Measurements from ENCODE around the gene NDFIP2. TPM values are rescaled to one million over a fixed set of nuclear protein-coding genes. Genes with fewer than 3 reads are reported as not detected.

The NDFIP2 gene
- total RNA-seq, 1 donor from 2014 or later, result 40.0 TPM

DNA sequence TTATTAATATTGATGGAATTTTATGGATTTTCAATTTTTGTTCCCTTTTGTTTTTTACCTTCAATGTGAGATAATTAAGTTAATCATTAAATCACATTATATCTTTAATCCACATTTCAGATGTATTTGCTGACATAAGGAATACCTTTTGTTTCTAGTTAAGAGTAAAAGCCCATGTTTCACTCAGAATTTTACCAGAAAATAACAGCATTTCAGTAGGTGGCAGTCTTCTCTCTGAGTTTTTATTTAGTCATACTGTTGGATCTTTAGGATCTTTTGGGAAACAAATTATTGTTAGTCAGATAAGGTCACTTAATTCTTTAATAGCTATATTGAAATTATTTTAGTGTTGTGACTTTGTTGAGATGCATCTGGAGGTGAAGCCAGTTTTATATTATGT, 67.9 kb downstream of the NDFIP2 start:
- peaks cover 20% of the 10 kb centered on the region for H3K4me1 Mint-ChIP-seq
- no peak for TF ChIP-seq CTCF (IDR thresholded peaks at IDR 0.05; ENCODE audit: unreplicated experiment)
- H3K4me3 Mint-ChIP-seq, result no peak overlapping the region

DNA sequence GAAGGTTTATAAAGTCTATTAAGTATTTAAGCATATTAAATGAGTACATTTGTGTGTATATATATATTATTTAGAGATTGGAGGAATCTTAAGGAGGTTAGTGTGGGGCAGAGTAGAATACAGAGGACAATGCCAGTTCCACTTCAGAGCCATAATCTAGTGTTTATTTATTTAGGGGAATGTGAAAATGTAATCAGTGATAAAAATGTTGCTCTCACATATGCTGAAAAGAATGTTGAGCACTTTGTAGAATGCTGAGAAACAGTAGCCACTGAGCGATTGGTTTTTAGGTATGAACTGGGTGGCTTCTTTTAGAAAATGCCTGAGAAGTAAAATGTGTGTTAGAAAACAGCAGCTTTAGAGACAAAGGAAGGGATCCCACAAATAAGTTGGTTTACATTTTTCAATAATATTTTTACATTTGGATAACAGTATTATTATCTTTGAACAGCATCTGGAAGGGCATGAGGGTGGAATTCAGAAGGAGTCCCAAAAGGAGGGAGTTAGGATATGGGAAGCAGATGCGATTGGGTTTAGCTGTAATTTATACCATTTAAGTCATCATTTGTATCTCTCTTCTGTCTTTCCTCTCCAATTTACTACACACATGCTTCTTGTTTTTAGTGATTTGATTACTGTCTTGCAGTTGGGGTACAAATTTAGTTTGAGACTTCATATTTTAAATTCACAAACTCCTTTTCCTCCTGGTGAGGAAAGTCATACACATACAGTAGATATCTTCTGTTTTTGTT, 68.6 kb downstream of the NDFIP2 start:
- no peak for DNase-seq (ENCODE audit: low spot score in 2 of 2, unreplicated experiment in 2 of 2)
- Mint-ChIP-seq H3K27me3 (ENCODE audit: low read depth) (no peaks in the 10 kb centered on the region), H3K9me3 (no peaks in the 10 kb centered on the region), H3K36me3 (peaks cover 6% of the 10 kb centered on the region), H3K27ac (peak overlapping the region; percentile 88), H3K4me3 (no peak overlapping the region), H3K4me1 (peaks cover 16% of the 10 kb centered on the region)
- no peak for TF ChIP-seq CTCF (IDR thresholded peaks at IDR 0.05; ENCODE audit: unreplicated experiment)

More for the DNA sequence above, 67.9 kb downstream of the NDFIP2 start:
- no peak for DNase-seq (ENCODE audit: low spot score in 2 of 2, unreplicated experiment in 2 of 2)
- peaks cover 5% of the 10 kb centered on the region for H3K36me3 Mint-ChIP-seq
- no peaks in the 10 kb centered on the region for H3K27me3 Mint-ChIP-seq (ENCODE audit: low read depth)
- no peaks in the 10 kb centered on the region for H3K9me3 Mint-ChIP-seq
- H3K27ac Mint-ChIP-seq, result peak overlapping the region; percentile 71

GRCh38 chr13:79557666-79558065, 76.7 kb downstream of the NDFIP2 start:
- Mint-ChIP-seq H3K27me3 (ENCODE audit: low read depth) (no peaks in the 10 kb centered on the region), H3K36me3 (peaks cover 33% of the 10 kb centered on the region), H3K9me3 (peaks cover 31% of the 10 kb centered on the region), H3K4me3 (no peak overlapping the region), H3K27ac (no peak overlapping the region), H3K4me1 (no peaks in the 10 kb centered on the region)
- no peak for DNase-seq (ENCODE audit: low spot score in 2 of 2, unreplicated experiment in 2 of 2)
- no peak for TF ChIP-seq CTCF (IDR thresholded peaks at IDR 0.05; ENCODE audit: unreplicated experiment)

DNA sequence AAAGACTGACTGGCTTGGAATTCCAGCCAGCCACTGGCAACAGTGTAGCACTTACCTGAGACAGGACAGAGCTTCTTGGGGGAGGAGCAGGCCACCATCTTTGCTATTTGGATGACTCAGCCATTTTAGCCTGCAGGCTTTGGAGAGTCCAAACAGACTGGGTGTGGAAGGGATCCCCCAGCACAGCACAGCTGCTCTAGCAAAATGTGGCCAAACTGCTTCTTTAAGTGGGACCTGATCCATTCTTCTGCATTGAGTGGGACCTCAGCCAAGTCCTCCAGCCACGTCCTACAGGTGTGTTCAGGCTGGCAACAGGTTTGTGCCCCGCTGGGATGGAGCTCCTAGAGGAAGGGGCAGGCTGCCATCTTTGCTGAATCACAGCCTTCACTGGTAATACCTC, 80.0 kb downstream of the NDFIP2 start:
- no peaks in the 10 kb centered on the region for H3K4me1 Mint-ChIP-seq
- H3K27me3 Mint-ChIP-seq (ENCODE audit: low read depth), result no peaks in the 10 kb centered on the region
- TF ChIP-seq CTCF (IDR thresholded peaks at IDR 0.05; ENCODE audit: unreplicated experiment), result no peak
- DNase-seq (ENCODE audit: low spot score in 2 of 2, unreplicated experiment in 2 of 2), result no peak
- H3K9me3 Mint-ChIP-seq, result peaks cover 59% of the 10 kb centered on the region
- no peak overlapping the region for H3K27ac Mint-ChIP-seq
- H3K36me3 Mint-ChIP-seq, result peaks cover 42% of the 10 kb centered on the region
- no peak overlapping the region for H3K4me3 Mint-ChIP-seq

DNA sequence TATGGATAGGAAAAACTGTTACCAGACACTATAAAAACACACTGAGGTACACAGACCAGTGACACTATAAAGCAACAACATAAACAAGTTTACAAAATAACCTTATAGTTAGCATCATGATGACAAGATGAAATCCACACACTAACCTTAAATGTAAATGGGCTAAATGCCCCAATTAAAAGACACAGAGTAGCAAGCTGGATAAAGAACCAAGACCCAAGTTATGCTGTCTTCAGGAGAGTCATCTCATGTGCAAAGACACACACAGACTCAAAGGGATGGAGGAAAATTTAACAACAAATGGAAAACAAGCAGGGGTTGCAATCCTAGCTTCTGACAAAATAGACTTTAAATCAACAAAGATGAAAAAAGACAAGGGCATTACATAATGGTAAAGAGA, 81.6 kb downstream of the NDFIP2 start:
- DNase-seq (ENCODE audit: low spot score in 2 of 2, unreplicated experiment in 2 of 2), result no peak
- H3K27me3 Mint-ChIP-seq (ENCODE audit: low read depth), result no peaks in the 10 kb centered on the region
- H3K9me3 Mint-ChIP-seq, result peaks cover 65% of the 10 kb centered on the region
- H3K27ac Mint-ChIP-seq, result no peak overlapping the region
- no peaks in the 10 kb centered on the region for H3K4me1 Mint-ChIP-seq
- peaks cover 43% of the 10 kb centered on the region for H3K36me3 Mint-ChIP-seq
- no peak overlapping the region for H3K4me3 Mint-ChIP-seq
- TF ChIP-seq CTCF (IDR thresholded peaks at IDR 0.05; ENCODE audit: unreplicated experiment), result no peak

Data from mesothelial cell of epicardium (in vitro differentiated cells).